A549 treated with Hydrocortisone at 1 μM for 4 hours (cell line): Measurements from ENCODE around the gene OR8U1. TPM values are rescaled to one million over a fixed set of nuclear protein-coding genes. Genes with fewer than 3 reads are reported as not detected.

Experiments
- total RNA-seq: library from RNA; stranded (reverse); fragments of 200-300 nt; extraction: Qiagen RNA extraction; gene quantifications from 5 replicates; pipeline ENCODE4 v1.2.3, GENCODE V29; 2022

The OR8U1 gene
- total RNA-seq: not detected in 5 replicates

GRCh38 chr11:56375324-56375723 lies at the start of gene OR8U1:
OR8U1 (plus strand) TSS chr11:56375624; CDS start chr11:56375624, 0 bp downstream.

GRCh38 chr11:56345739-56346138 lies 29.7 kb upstream of the OR8U1 start, which contains the start of gene OR8K1:
OR8K1 (plus strand) TSS chr11:56346039; CDS start chr11:56346039, 0 bp downstream.

GRCh38 chr11:56353991-56354390 lies 21.4 kb upstream of the OR8U1 start, which contains the start of gene OR8J1:
OR8J1 (plus strand) TSS chr11:56354291; CDS start chr11:56360247, 5,956 bp downstream.

GRCh38 chr11:56412396-56412795 lies 37.0 kb downstream of the OR8U1 start, which contains the start of gene OR5AL1:
OR5AL1 (plus strand) TSS chr11:56412696.

Other genes starting within 250 kb of the OR8U1 start
- not detected in 5 replicates for gene OR8J3, start 235.4 kb upstream of the OR8U1 start, total RNA-seq
- gene OR8K5, start 215.3 kb upstream of the OR8U1 start, total RNA-seq: not detected in 5 replicates
- not detected in 5 replicates for gene OR5J2, start 199.0 kb upstream of the OR8U1 start, total RNA-seq
- gene OR5T2, start 141.4 kb upstream of the OR8U1 start, total RNA-seq: not detected in 5 replicates
- not detected in 5 replicates for gene OR5T3, start 123.4 kb upstream of the OR8U1 start, total RNA-seq
- gene OR5T1, start 101.5 kb upstream of the OR8U1 start, total RNA-seq: not detected in 5 replicates
- not detected in 5 replicates for gene OR8H1, start 83.4 kb upstream of the OR8U1 start, total RNA-seq
- gene OR8K3, start 60.5 kb upstream of the OR8U1 start, total RNA-seq: not detected in 5 replicates
- gene OR8K1, start 29.6 kb upstream of the OR8U1 start, total RNA-seq: not detected in 5 replicates
- gene OR8J1, start 21.3 kb upstream of the OR8U1 start, total RNA-seq: not detected in 5 replicates
- gene OR5AL1, start 37.1 kb downstream of the OR8U1 start, total RNA-seq: not detected in 5 replicates
- not detected in 5 replicates for gene OR5M3, start 97.7 kb downstream of the OR8U1 start, total RNA-seq
- not detected in 5 replicates for gene OR5M8, start 115.7 kb downstream of the OR8U1 start, total RNA-seq
- gene OR5M11, start 167.6 kb downstream of the OR8U1 start, total RNA-seq: not detected in 5 replicates
- gene OR5M10, start 202.1 kb downstream of the OR8U1 start, total RNA-seq: not detected in 5 replicates
- gene OR5M1, start 239.2 kb downstream of the OR8U1 start, total RNA-seq: not detected in 5 replicates